ENCODE data around the gene NR0B2. TPM values are rescaled to one million over a fixed set of nuclear protein-coding genes. Genes with fewer than 3 reads are reported as not detected.
A peak's percentile ranks its signal among the peaks of the same experiment; 100 is the strongest.

NR0B2 gene
- total and polyA plus RNA-seq, 2 of the 13 experiments (the other 11 are each of a cell fraction or from before 2014, with no cell fraction given): 72.5 to 133 TPM

DNA sequence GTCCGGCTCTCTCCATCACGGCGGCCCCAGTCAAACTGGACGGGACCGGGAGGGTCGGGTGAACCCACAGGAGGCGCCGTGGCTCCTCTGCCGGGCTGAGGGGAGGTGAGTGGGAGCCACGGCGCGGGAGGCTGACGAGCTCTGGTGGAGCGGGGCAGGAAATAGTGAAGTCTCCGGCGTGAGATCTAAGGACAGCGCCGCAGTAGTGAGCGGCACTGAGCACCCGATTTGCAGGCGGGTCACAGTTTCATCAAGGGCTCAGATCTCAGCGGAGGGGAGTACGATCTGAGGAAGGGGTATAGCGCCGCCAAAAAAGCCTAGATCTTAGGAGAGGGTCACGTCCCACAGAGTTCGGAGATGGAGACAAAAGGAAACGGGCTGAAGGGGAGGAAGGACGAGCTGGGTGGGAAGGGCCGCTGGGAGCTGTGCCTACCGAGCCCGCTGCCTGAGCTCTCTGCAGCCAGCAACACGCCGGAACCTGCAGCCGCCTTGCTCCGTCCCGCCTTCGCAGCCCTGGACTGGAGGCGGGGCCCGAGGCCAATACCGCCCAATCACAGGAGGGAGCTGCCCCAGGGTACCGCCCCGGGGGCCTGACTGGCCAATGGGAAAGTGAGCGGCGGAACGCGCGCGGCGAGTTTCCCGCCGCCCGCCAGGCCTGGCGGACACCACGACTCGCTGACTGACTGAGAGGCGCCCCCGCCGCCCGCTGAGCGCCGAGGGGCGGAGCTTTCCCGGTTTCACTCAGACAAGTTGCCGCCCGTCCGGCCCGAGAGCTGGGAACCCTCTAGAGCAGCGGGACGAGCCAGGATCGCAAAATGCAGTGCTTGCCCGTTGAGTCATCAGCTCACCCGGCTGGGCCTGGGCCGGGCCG is 48.9 kb downstream of the NR0B2 start (continued):
- TF ChIP-seq TBX2 (CRISPR knock-in tag; IDR thresholded peaks at IDR 0.05; ENCODE audit: borderline replicate concordance) (peak; percentile 79), ATAD3A (CRISPR knock-in tag; IDR thresholded peaks at IDR 0.05) (no peak), ZNF20 (CRISPR knock-in tag; IDR thresholded peaks at IDR 0.05) (peak; percentile 79; the same call in 1 of the 2 replicates), MAFG (CRISPR knock-in tag; IDR thresholded peaks at IDR 0.05) (no peak), HHEX (CRISPR knock-in tag; IDR thresholded peaks at IDR 0.05) (no peak), ZNF674 (CRISPR knock-in tag; IDR thresholded peaks at IDR 0.05; ENCODE audit: low read depth) (no peak), CHD2 (IDR thresholded peaks at IDR 0.05; ENCODE audit: low read depth, low read length) (no peak)
- TF ChIP-seq, protein P1, sequence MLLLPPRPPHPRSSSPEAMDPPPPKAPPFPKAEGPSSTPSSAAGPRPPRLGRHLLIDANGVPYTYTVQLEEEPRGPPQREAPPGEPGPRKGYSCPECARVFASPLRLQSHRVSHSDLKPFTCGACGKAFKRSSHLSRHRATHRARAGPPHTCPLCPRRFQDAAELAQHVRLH (CRISPR knock-in tag; IDR thresholded peaks at IDR 0.05; ENCODE audit: borderline replicate concordance, low read depth): peak; percentile 28; the same call in 1 of the 2 replicates
- TF ChIP-seq, protein P2, sequence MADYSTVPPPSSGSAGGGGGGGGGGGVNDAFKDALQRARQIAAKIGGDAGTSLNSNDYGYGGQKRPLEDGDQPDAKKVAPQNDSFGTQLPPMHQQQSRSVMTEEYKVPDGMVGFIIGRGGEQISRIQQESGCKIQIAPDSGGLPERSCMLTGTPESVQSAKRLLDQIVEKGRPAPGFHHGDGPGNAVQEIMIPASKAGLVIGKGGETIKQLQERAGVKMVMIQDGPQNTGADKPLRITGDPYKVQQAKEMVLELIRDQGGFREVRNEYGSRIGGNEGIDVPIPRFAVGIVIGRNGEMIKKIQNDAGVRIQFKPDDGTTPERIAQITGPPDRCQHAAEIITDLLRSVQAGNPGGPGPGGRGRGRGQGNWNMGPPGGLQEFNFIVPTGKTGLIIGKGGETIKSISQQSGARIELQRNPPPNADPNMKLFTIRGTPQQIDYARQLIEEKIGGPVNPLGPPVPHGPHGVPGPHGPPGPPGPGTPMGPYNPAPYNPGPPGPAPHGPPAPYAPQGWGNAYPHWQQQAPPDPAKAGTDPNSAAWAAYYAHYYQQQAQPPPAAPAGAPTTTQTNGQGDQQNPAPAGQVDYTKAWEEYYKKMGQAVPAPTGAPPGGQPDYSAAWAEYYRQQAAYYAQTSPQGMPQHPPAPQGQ (CRISPR knock-in tag; IDR thresholded peaks at IDR 0.05; ENCODE audit: borderline replicate concordance): no peak
- TF ChIP-seq, protein P3, sequence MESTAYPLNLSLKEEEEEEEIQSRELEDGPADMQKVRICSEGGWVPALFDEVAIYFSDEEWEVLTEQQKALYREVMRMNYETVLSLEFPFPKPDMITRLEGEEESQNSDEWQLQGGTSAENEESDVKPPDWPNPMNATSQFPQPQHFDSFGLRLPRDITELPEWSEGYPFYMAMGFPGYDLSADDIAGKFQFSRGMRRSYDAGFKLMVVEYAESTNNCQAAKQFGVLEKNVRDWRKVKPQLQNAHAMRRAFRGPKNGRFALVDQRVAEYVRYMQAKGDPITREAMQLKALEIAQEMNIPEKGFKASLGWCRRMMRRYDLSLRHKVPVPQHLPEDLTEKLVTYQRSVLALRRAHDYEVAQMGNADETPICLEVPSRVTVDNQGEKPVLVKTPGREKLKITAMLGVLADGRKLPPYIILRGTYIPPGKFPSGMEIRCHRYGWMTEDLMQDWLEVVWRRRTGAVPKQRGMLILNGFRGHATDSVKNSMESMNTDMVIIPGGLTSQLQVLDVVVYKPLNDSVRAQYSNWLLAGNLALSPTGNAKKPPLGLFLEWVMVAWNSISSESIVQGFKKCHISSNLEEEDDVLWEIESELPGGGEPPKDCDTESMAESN (CRISPR knock-in tag; conservative IDR thresholded peaks at IDR 0.05): peak; percentile 66; the same call in 1 of the 2 replicates
- TF ChIP-seq, protein P4, sequence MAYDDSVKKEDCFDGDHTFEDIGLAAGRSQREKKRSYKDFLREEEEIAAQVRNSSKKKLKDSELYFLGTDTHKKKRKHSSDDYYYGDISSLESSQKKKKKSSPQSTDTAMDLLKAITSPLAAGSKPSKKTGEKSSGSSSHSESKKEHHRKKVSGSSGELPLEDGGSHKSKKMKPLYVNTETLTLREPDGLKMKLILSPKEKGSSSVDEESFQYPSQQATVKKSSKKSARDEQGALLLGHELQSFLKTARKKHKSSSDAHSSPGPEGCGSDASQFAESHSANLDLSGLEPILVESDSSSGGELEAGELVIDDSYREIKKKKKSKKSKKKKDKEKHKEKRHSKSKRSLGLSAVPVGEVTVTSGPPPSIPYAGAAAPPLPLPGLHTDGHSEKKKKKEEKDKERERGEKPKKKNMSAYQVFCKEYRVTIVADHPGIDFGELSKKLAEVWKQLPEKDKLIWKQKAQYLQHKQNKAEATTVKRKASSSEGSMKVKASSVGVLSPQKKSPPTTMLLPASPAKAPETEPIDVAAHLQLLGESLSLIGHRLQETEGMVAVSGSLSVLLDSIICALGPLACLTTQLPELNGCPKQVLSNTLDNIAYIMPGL (CRISPR knock-in tag; IDR thresholded peaks at IDR 0.05; ENCODE audit: borderline replicate concordance in 1 of 2, low read depth in 1 of 2): peak; percentile 44 to 52; a peak in 3 of 4 replicates

Data from HepG2 (cell line).